Epithelial cell of esophagus (primary cell): ENCODE results near the gene PIK3R3.

Experiments
- DNase-seq: peaks from one replicate; pipeline ENCODE4 v3.0.0; 2010; ENCODE audit warnings: low read depth
- H3K4me3 ChIP-seq: 2 replicates; pipeline ENCODE4 v1.5.1; 2011; ENCODE audit warnings: mild to moderate bottlenecking, low read length, control low read depth
- CTCF ChIP-seq: IDR thresholded peaks from 2 replicates; pipeline ENCODE4 v1.5.1; 2011; ENCODE audit warnings: low read depth, mild to moderate bottlenecking, low read length, control low read depth, inconsistent platforms; ENCODE audit not compliant: insufficient read depth; ENCODE audit errors: missing control alignments

The PIK3R3 gene

DNA sequence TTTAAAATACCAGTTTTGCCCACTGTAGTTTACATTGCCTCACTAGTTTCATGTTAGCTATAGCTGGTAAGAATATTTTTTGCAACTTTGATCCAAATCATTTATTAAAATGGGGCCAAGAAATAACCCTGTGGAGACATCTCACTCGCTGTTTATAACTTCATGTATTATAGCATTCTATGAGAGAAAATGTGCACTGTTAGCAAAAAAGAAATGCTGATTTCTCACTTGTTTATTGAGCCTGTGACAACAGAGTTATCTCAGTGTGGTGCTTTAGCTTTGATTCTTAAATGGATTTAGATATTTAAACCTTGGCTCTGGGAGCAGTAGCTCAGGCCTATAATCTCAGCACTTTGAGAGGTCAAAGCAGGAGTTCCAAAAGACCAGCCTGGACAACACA lies 127.9 kb downstream of the PIK3R3 start:
- DNase-seq = no peak
- H3K4me3 ChIP-seq = no peak overlapping the region
- no peak for TF ChIP-seq CTCF

DNA sequence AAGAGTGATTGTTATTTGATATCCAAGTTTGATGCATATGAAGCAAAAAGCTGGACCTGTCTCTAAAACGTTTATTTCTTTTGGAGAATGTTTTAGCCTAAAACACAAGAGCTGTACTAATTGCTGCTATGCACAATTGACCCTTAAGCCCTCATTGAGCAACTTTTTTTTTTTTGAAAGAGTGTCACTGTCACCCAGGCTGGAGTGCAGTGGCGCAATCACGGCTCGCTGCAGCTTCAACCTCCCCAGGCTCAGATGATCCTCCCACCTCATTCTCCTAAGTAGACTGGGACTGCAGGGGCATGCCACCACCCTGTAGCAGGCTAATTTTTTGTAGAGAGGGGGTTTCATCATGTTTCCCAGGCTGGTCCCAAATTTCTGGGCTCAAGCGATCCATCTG lies 129.1 kb downstream of the PIK3R3 start:
- no peak for DNase-seq
- TF ChIP-seq CTCF = no peak

DNA sequence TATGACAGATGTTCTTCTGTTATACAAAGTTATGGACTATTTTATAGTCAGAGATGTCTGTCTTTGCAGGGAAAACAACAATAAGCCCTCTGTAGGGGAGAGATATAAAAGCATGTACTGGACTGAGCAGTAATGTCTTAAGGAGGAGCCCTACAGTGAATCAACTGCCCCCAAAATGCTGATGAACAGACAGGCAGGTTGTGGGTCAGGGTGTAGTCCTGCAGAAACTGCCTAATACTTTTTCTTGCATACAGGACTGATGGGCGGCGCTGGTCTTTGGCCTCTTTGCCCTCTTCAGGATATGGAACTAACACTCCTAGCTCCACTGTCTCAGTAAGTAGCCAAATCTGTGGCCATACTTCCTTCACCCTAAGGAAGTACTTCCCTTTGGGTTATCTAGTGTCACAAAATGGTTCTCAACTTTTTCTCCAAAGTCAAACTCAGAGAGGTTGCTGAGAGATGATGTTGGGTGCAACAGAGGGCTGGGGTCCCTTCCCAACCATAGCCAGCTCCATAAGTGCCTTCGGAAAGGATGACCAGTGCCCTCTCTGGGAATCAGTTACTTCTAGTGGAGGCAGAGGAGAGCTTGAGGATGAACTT lies 129.8 kb downstream of the PIK3R3 start:
- no peak for TF ChIP-seq CTCF
- H3K4me3 ChIP-seq = no peak overlapping the region
- no peak for DNase-seq

More for the DNA sequence above, 129.1 kb downstream of the PIK3R3 start:
- no peak overlapping the region for H3K4me3 ChIP-seq

DNA sequence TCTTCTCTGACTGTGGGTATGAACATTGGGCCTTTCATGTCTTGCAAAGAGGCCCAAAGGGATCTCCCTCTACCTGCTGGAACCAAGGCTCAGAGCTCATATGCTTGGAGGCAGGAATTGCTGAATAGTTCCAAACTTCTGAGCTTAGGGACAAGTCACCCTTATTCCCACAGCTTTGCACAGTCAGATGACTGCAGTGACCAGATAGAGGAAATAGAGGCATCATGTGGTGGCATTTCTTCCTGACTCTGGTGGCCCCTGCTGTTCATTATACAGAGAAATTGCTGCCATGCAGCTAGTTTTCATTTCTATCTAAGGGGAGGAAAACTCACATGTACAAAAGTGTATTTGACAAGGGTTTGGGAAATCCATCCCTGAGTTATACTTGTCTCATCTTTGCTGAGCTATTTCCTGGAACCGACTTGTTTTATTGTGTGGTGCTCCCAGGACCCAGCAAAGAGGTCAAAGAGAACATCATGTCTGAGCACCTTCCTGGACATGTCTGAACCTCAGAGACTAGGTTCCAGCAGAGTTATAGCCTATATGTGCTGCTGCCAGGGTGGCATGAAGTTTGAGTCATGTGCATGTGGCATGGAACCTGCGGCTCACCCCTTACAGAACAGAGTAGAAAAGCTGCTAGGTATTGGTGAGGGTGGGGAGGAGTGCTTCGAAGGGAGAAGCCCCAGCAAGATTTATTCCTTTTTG lies 131.2 kb downstream of the PIK3R3 start:
- peak; percentile 36 for DNase-seq
- no peak for TF ChIP-seq CTCF

DNA sequence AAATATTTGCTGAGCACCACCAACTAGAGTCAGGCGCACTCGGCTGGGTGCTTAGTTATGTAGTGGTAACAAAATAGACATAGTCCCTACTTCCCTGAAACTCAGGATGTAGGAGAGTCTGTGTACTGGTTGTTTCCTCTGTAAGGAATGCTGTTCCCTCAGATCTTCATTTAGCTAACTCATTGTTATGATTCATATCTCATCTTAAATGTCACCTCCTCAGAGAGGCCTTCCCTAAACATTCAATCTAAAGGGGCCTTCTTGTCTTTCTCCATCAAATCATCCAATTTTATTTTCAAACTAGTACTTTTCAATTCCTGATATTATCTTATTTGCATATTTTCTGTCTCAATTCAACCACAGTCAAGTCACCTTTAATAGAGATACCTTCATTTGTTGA lies 132.9 kb downstream of the PIK3R3 start:
- no peak for TF ChIP-seq CTCF
- no peak for DNase-seq
- no peak overlapping the region for H3K4me3 ChIP-seq

More for the DNA sequence above, 131.2 kb downstream of the PIK3R3 start:
- no peak overlapping the region for H3K4me3 ChIP-seq

GRCh38 chr1:45998020-45998617 lies 134.3 kb downstream of the PIK3R3 start:
- no peak overlapping the region for H3K4me3 ChIP-seq
- TF ChIP-seq CTCF = no peak
- no peak for DNase-seq
